Astrocyte (in vitro differentiated cells and primary cell): ENCODE measurements around the gene MUC6. TPM values are rescaled to one million over a fixed set of nuclear protein-coding genes. Genes with fewer than 3 reads are reported as not detected.

Source experiments
- DNase-seq: peaks from one replicate; pipeline ENCODE4 v3.0.0-alpha.2; 2010; ENCODE audit warnings: low read depth
- FAIRE-seq: peaks from 2 replicates; lab custom pipeline; 2011; peaks lifted over from hg19 to GRCh38; lab: Jason Lieb, UNC
- H2AFZ ChIP-seq: 2 replicates; pipeline ENCODE4 v1.6.0; 2012; ENCODE audit warnings: low read depth, low read length, inconsistent platforms
- H3K27ac ChIP-seq: 2 replicates; pipeline ENCODE4 v1.5.1; 2011; ENCODE audit warnings: low read depth, low read length, inconsistent platforms
- H3K27me3 ChIP-seq: 2 replicates; pipeline ENCODE4 v1.6.0; 2011; ENCODE audit warnings: low read length, inconsistent platforms; ENCODE audit not compliant: insufficient read depth
- H3K36me3 ChIP-seq: 2 replicates; pipeline ENCODE4 v1.5.1; 2011; ENCODE audit warnings: low read length, inconsistent platforms; ENCODE audit not compliant: insufficient read depth
- H3K4me1 ChIP-seq: 2 replicates; pipeline ENCODE4 v1.5.1; 2011; ENCODE audit warnings: low read length, inconsistent platforms; ENCODE audit not compliant: insufficient read depth
- H3K4me2 ChIP-seq: 2 replicates; pipeline ENCODE4 v1.6.0; 2012; ENCODE audit warnings: low read length, inconsistent platforms
- H3K4me3 ChIP-seq: 2 replicates; pipeline ENCODE4 v1.5.1; 2011; ENCODE audit warnings: low read depth, mild to moderate bottlenecking, low read length, inconsistent platforms; ENCODE audit not compliant: insufficient read depth
- H3K79me2 ChIP-seq: 2 replicates; pipeline ENCODE4 v1.6.0; 2012; ENCODE audit warnings: mild to moderate bottlenecking, low read length, inconsistent platforms; ENCODE audit not compliant: insufficient read depth
- H3K9ac ChIP-seq: 2 replicates; pipeline ENCODE4 v1.6.0; 2012; ENCODE audit warnings: mild to moderate bottlenecking, low read length, inconsistent platforms
- H3K9me3 ChIP-seq: 2 replicates; pipeline ENCODE4 v1.5.1; 2012; ENCODE audit warnings: low read depth, mild to moderate bottlenecking, low read length, inconsistent platforms; ENCODE audit not compliant: insufficient read depth
- H4K20me1 ChIP-seq: 2 replicates; pipeline ENCODE4 v1.6.0; 2012; ENCODE audit warnings: low read length, inconsistent platforms; ENCODE audit not compliant: insufficient read depth
- H3K27ac Mint-ChIP-seq: one replicate; pipeline ENCODE4 v1.8.0; 2021; ENCODE audit warnings: mild to moderate bottlenecking, mixed read lengths; ENCODE audit not compliant: unreplicated experiment
- H3K27me3 Mint-ChIP-seq: one replicate; pipeline ENCODE4 v1.8.0; 2021; ENCODE audit warnings: low read depth, mixed read lengths; ENCODE audit not compliant: unreplicated experiment
- H3K36me3 Mint-ChIP-seq: one replicate; pipeline ENCODE4 v1.8.0; 2021; ENCODE audit warnings: low read depth, mixed read lengths; ENCODE audit not compliant: unreplicated experiment
- H3K4me1 Mint-ChIP-seq: one replicate; pipeline ENCODE4 v1.8.0; 2021; ENCODE audit warnings: low read depth, mixed read lengths; ENCODE audit not compliant: unreplicated experiment
- H3K4me3 Mint-ChIP-seq: one replicate; pipeline ENCODE4 v1.8.0; 2021; ENCODE audit warnings: mild to moderate bottlenecking, moderate library complexity, mixed read lengths; ENCODE audit not compliant: unreplicated experiment
- H3K9me3 Mint-ChIP-seq: one replicate; pipeline ENCODE4 v1.8.0; 2021; ENCODE audit warnings: mild to moderate bottlenecking, mixed read lengths; ENCODE audit not compliant: unreplicated experiment
- EZH2 ChIP-seq: IDR thresholded peaks from 2 replicates; pipeline ENCODE4 v1.6.1; 2012; ENCODE audit warnings: mild to moderate bottlenecking, low read length, inconsistent platforms; ENCODE audit not compliant: insufficient read depth
- total RNA-seq: library from RNA; stranded (reverse); gene quantifications from 2 replicates; pipeline ENCODE4 v1.2.1, GENCODE V29; 2021
- TF ChIP-seq, protein P1 (sequence below): IDR thresholded peaks from 2 replicates; pipeline ENCODE4 v1.5.1; 2011; ENCODE audit warnings: low read depth, mild to moderate bottlenecking, inconsistent platforms, low read length, moderate library complexity; ENCODE audit not compliant: insufficient read depth

The MUC6 gene
- total RNA-seq, 1 donor from 2014 or later = not detected

DNA sequence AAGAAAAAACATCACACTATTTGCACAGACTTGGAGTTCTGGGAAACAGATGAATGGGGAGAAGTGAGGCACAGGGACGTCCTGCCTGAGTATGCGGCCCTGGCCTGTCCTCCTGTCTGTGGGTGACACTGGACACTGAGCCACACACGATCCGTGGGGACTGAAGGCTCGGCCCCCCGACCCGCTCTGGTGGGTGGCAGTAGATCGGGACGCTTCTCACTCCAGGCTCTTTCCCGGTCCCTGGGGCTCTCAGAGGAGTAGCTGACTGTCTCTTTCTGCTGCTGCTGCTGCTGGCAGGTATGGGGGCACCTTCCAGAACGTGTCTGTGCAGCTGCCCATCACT lies 27.7 kb downstream of the MUC6 start:
- Histone ChIP-seq H2AFZ (no peak overlapping the region), H3K4me2 (no peak overlapping the region), H3K79me2 (no peaks in the 10 kb centered on the region), H3K4me3 (no peak overlapping the region), H3K27me3 (no peaks in the 10 kb centered on the region), H3K36me3 (peaks cover 16% of the 10 kb centered on the region), H3K4me1 (no peaks in the 10 kb centered on the region), H3K27ac (no peak overlapping the region), H3K9me3 (no peaks in the 10 kb centered on the region), H4K20me1 (peaks cover 39% of the 10 kb centered on the region), H3K9ac (no peak overlapping the region)
- DNase-seq (no peak), FAIRE-seq (no peak)
- peaks cover 9% of the 10 kb centered on the region for H3K36me3 Mint-ChIP-seq
- TF ChIP-seq, protein P1, sequence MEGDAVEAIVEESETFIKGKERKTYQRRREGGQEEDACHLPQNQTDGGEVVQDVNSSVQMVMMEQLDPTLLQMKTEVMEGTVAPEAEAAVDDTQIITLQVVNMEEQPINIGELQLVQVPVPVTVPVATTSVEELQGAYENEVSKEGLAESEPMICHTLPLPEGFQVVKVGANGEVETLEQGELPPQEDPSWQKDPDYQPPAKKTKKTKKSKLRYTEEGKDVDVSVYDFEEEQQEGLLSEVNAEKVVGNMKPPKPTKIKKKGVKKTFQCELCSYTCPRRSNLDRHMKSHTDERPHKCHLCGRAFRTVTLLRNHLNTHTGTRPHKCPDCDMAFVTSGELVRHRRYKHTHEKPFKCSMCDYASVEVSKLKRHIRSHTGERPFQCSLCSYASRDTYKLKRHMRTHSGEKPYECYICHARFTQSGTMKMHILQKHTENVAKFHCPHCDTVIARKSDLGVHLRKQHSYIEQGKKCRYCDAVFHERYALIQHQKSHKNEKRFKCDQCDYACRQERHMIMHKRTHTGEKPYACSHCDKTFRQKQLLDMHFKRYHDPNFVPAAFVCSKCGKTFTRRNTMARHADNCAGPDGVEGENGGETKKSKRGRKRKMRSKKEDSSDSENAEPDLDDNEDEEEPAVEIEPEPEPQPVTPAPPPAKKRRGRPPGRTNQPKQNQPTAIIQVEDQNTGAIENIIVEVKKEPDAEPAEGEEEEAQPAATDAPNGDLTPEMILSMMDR = no peak
- no peak for TF ChIP-seq EZH2
- no peaks in the 10 kb centered on the region for H3K9me3 Mint-ChIP-seq
- H3K4me3 Mint-ChIP-seq = no peak overlapping the region
- H3K27me3 Mint-ChIP-seq = no peaks in the 10 kb centered on the region
- no peaks in the 10 kb centered on the region for H3K4me1 Mint-ChIP-seq
- no peak overlapping the region for H3K27ac Mint-ChIP-seq

DNA sequence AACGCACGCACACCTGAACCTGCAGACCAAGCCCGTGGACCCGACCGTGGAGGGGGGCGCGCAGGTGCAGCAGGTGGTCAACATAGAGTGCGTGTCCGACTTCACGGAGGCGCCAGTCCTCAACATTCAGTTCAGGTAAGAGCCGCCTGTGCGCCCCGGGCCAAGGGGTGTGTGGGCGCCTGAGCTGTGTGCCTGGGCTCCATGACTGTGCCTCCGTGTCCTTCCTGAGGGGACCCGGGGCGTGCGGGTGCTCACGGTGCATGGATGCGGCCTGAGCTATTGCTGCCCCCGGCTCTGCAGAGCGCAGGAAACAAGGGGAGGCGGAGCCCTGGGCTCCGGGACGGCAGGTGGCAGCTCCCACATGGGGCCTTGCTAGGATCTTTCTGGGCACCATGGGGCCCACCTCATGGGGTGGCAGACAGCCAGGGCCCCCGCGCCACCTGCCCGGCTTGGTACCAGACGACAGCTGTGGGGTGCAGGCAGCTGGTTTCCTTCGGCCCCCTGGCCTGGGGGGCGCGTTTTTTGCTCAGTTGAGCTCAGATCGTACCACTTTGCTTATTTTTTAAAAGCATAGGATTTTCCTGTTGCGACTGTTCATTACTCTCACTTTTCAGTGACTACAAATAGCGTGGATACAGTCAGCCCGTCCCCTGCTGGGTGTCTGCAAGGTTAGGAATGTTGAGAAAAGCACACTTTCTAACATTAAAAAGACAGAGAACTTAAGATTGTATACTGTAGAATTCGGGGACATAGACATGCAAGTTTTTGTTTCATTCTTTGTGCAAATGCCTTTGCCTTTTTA lies 28.3 kb downstream of the MUC6 start:
- Mint-ChIP-seq H3K9me3 (no peaks in the 10 kb centered on the region), H3K27me3 (no peaks in the 10 kb centered on the region), H3K27ac (no peak overlapping the region), H3K4me3 (no peak overlapping the region), H3K4me1 (no peaks in the 10 kb centered on the region), H3K36me3 (peaks cover 9% of the 10 kb centered on the region)
- FAIRE-seq (no peak), DNase-seq (no peak)
- no peaks in the 10 kb centered on the region for H3K79me2 ChIP-seq
- no peak overlapping the region for H3K4me2 ChIP-seq
- H3K27ac ChIP-seq = no peak overlapping the region
- no peak overlapping the region for H3K9ac ChIP-seq
- no peak overlapping the region for H2AFZ ChIP-seq
- no peaks in the 10 kb centered on the region for H3K4me1 ChIP-seq
- no peaks in the 10 kb centered on the region for H3K27me3 ChIP-seq
- peaks cover 42% of the 10 kb centered on the region for H4K20me1 ChIP-seq
- no peak overlapping the region for H3K4me3 ChIP-seq
- H3K9me3 ChIP-seq = no peaks in the 10 kb centered on the region
- TF ChIP-seq, protein P1 = no peak
- TF ChIP-seq EZH2 = no peak
- H3K36me3 ChIP-seq = peaks cover 16% of the 10 kb centered on the region

DNA sequence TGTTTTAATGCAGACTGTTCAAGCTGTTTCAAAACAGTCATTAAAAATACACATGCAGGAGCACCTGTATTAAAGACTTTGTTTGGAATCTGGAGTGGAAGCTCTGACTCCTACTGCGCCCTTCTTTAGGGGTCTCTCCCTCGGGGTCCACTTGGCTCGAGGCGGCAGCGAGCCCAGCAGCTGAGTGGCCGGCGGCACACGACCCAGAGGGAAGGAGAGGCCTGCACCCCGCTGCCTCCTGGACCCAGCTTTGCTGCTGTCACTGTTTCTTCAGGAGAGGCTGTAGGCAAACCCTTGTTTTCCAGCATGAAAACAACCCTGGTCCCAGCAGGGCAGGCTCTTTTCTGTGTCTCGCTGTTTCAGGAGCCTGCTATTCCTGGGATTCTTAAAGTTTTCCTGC lies 29.2 kb downstream of the MUC6 start:
- H3K4me3 ChIP-seq = no peak overlapping the region
- peaks cover 48% of the 10 kb centered on the region for H4K20me1 ChIP-seq
- H3K36me3 ChIP-seq = peaks cover 16% of the 10 kb centered on the region
- TF ChIP-seq EZH2 = no peak
- TF ChIP-seq, protein P1 = no peak
- peaks cover 4% of the 10 kb centered on the region for H3K79me2 ChIP-seq
- H3K9me3 Mint-ChIP-seq = no peaks in the 10 kb centered on the region
- no peaks in the 10 kb centered on the region for H3K4me1 Mint-ChIP-seq
- H3K4me3 Mint-ChIP-seq = no peak overlapping the region
- no peaks in the 10 kb centered on the region for H3K27me3 ChIP-seq
- no peaks in the 10 kb centered on the region for H3K4me1 ChIP-seq
- no peak overlapping the region for H3K27ac ChIP-seq
- H3K4me2 ChIP-seq = no peak overlapping the region
- no peak overlapping the region for H3K27ac Mint-ChIP-seq
- H3K27me3 Mint-ChIP-seq = no peaks in the 10 kb centered on the region
- no peak overlapping the region for H2AFZ ChIP-seq
- no peak for DNase-seq
- peaks cover 12% of the 10 kb centered on the region for H3K36me3 Mint-ChIP-seq
- no peak for FAIRE-seq
- no peak overlapping the region for H3K9ac ChIP-seq
- H3K9me3 ChIP-seq = no peaks in the 10 kb centered on the region
